ENCODE data around the gene ANKS6. TPM values are rescaled to one million over a fixed set of nuclear protein-coding genes. Genes with fewer than 3 reads are reported as not detected.
A peak's percentile ranks its signal among the peaks of the same experiment; 100 is the strongest.

Gene ANKS6
- total and polyA plus RNA-seq, 10 donors = 4.9 to 9.4 (median 7.0) TPM

DNA sequence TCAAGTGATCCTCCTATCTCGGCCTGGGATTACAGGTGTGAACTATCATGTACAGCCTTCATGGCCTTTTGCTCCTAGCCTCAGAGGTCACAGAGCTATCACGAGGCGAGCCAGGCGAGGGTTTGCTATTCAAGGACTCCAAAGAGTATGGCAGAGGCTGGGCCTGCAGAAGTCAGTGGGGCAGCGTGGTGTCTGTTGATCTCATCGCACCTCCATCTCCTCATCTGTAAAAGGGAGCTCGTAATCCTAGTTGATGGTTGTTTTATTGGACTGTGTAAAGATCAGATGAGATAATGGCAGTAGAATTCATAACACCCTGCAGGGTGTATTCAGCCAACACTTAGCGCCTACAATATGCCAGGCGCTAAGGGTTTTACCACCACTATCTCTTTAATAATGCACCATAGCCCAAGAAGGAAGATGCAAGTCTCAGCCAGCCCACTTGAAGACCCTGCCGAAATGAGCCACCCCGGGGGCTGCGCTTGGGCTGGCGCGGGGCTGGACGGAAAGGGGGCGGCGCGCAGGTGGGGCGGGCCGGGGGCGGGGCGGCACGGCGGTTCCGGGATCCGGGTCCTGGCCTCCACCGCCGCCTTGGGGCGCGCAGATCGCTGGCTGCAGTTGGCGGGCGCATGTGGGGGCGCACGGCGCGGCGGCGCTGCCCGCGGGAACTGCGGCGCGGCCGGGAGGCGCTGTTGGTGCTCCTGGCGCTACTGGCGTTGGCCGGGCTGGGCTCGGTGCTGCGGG is 10.9 kb upstream of the ANKS6 start, which contains the start of gene GALNT12:
GALNT12 (plus strand) TSS at position 601 of the 744 bp plus-strand sequence; CDS start at position 630, 29 bp downstream.
- Histone ChIP-seq H3K9me3 (no peaks in the 10 kb centered on the region), H3K36me3 (no peaks in the 10 kb centered on the region), H3K4me1 (peaks cover 8 to 27% (median 16%) of the 10 kb centered on the region in 6 donors), H3K27ac (peak within 1 kb of the TSS in 1 of 8 donors; percentile 22), H3K27me3 (replicated peaks in 1 of 7) (peaks cover 0 to 57% (median 13%) of the 10 kb centered on the region in 7 donors), H3K4me3 (peak within 1 kb of the TSS; percentile 41 to 82 (median 52))
- WGBS, 5 donors = 8 to 35% (median 11%) methylated on average over 14 to 51 of the region's 51 CpGs
- intact Hi-C loops (cut with DNase I; ENCODE audit: low total_unique reads) = no loop called here
- peak; percentile 84 for DNase-seq
- TF ChIP-seq POLR2AphosphoS5 (IDR thresholded peaks at IDR 0.05) (peak in 1 of 3 donors; percentile 53), POLR2A (IDR thresholded peaks at IDR 0.05) (no peak)

DNA sequence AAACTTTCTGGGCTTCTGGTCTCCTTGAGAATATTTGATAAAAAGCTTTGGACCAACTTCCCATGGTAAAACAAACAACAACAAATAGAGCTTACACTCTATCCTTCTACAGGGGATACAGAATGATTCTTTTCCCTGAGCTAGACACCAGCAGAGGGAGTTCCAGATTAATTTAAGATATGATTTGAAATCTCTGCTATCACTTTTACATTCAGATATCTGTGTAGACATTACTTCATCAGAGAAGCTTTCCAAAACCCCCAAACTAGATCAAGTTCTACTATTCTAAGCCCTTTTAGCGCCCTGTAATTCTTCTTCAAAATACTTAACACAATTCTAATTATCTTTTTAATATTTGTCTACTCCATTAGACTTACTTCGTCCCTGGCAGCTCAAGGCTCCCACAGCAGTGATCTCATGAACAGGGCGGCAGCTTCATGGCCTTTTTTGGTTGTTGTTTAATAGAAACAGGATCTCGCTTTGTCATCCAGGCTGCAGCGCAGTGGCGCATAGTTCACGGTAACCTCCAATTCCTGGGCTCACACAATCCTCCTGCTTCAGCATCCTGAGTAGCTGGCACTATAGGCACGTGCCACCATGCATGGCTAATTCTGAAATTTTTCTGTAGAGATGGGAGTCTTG is 10.2 kb upstream of the ANKS6 start:
- 81 to 95% (median 90%) methylated on average over 8 of the region's 8 CpGs for WGBS, 5 donors
- Histone ChIP-seq H3K27me3 (replicated peaks in 1 of 7) (peaks cover 0 to 57% (median 13%) of the 10 kb centered on the region in 7 donors), H3K27ac (no peak overlapping the region), H3K36me3 (no peaks in the 10 kb centered on the region), H3K4me3 (peak overlapping the region in 1 of 8 donors; percentile 61), H3K9me3 (no peaks in the 10 kb centered on the region), H3K4me1 (peaks cover 8 to 27% (median 16%) of the 10 kb centered on the region in 6 donors)
- no peak for DNase-seq
- intact Hi-C loops (cut with DNase I; ENCODE audit: low total_unique reads) = no loop called here
- TF ChIP-seq, protein P1, sequence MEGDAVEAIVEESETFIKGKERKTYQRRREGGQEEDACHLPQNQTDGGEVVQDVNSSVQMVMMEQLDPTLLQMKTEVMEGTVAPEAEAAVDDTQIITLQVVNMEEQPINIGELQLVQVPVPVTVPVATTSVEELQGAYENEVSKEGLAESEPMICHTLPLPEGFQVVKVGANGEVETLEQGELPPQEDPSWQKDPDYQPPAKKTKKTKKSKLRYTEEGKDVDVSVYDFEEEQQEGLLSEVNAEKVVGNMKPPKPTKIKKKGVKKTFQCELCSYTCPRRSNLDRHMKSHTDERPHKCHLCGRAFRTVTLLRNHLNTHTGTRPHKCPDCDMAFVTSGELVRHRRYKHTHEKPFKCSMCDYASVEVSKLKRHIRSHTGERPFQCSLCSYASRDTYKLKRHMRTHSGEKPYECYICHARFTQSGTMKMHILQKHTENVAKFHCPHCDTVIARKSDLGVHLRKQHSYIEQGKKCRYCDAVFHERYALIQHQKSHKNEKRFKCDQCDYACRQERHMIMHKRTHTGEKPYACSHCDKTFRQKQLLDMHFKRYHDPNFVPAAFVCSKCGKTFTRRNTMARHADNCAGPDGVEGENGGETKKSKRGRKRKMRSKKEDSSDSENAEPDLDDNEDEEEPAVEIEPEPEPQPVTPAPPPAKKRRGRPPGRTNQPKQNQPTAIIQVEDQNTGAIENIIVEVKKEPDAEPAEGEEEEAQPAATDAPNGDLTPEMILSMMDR (IDR thresholded peaks at IDR 0.05 in 8 of 11, conservative IDR thresholded peaks at IDR 0.05 in 3 of 11) = no peak
- TF ChIP-seq POLR2AphosphoS5 (IDR thresholded peaks at IDR 0.05) (no peak), POLR2A (IDR thresholded peaks at IDR 0.05) (no peak)

DNA sequence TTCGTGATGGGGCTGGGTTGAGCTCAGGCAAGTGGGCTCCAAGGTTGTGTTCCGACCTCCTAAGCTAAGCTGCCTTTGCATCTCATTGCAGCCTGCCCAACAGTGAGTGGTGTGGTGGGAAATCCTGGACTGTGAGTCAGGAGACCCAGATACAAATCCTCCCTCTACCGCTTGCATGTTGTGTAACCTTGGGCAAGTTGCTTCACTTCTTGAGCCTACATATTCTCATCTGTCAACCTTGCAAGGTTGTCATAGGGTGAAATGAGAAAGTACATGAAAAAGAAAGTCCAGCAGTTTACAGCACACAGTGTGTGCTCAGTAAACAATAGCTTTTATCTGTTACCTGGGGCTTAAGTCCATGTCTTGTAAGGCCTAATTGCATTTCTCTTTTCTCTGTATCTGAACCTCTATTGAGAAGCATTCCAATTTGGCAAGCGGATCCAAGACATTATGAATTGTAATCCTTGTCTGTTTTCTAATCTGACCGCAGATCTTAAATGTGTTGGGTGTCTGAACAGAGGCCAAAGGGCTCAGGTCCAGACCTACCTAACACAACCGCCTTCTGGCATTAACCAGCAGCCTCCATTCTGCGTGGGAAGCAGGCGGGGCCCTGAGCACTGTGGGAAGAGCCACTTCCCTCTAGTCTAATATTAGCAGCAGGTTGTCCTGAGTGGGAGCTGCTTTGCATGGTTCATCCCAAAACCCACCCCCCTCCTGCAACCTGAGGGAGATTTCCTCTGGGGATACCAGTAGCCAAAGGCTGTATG is 9.3 kb upstream of the ANKS6 start:
- H3K9me3 ChIP-seq = no peaks in the 10 kb centered on the region
- TF ChIP-seq POLR2A (IDR thresholded peaks at IDR 0.05) = no peak
- no peak for TF ChIP-seq POLR2AphosphoS5 (IDR thresholded peaks at IDR 0.05)
- TF ChIP-seq, protein P1 (IDR thresholded peaks at IDR 0.05 in 8 of 11, conservative IDR thresholded peaks at IDR 0.05 in 3 of 11) = no peak
- H3K27ac ChIP-seq = no peak overlapping the region
- no peaks in the 10 kb centered on the region for H3K36me3 ChIP-seq
- DNase-seq = no peak
- intact Hi-C loops (cut with DNase I; ENCODE audit: low total_unique reads) = no loop called here
- H3K4me3 ChIP-seq = no peak overlapping the region
- peaks cover 8 to 27% (median 16%) of the 10 kb centered on the region in 6 donors for H3K4me1 ChIP-seq
- WGBS, 5 donors = 72 to 84% (median 78%) methylated on average over 7 to 8 of the region's 8 CpGs
- peaks cover 0 to 57% (median 13%) of the 10 kb centered on the region in 7 donors for H3K27me3 ChIP-seq (replicated peaks in 1 of 7)

GRCh38 chr9:98804083-98804482 is 7.7 kb upstream of the ANKS6 start:
- no peak overlapping the region for H3K27ac ChIP-seq
- intact Hi-C loops (cut with DNase I; ENCODE audit: low total_unique reads) = no loop called here
- H3K36me3 ChIP-seq = no peaks in the 10 kb centered on the region
- peaks cover 0 to 41% (median 9%) of the 10 kb centered on the region in 7 donors for H3K27me3 ChIP-seq (replicated peaks in 1 of 7)
- WGBS, 5 donors = 35 to 51% (median 36%) methylated on average over 2 of the region's 2 CpGs
- no peaks in the 10 kb centered on the region for H3K9me3 ChIP-seq
- peaks cover 8 to 24% (median 16%) of the 10 kb centered on the region in 6 donors for H3K4me1 ChIP-seq
- DNase-seq = no peak
- TF ChIP-seq, protein P1 (IDR thresholded peaks at IDR 0.05 in 8 of 11, conservative IDR thresholded peaks at IDR 0.05 in 3 of 11) = no peak
- TF ChIP-seq POLR2A (IDR thresholded peaks at IDR 0.05) = no peak
- TF ChIP-seq POLR2AphosphoS5 (IDR thresholded peaks at IDR 0.05) = no peak
- no peak overlapping the region for H3K4me3 ChIP-seq

Measured in spleen (tissue), 11 donors.